Astrocyte of the cerebellum (primary cell): ENCODE data around the gene GXYLT2.

ENCODE experiments used
- DNase-seq: peaks from one replicate; pipeline ENCODE4 v3.0.0-alpha.2; 2011; ENCODE audit warnings: low read depth
- H3K4me3 ChIP-seq: 2 replicates; pipeline ENCODE4 v1.5.1; 2011; ENCODE audit warnings: mild to moderate bottlenecking, low read depth, low read length, moderate library complexity
- CTCF ChIP-seq: IDR thresholded peaks from 2 replicates; pipeline ENCODE4 v1.5.1; 2012; ENCODE audit warnings: low read length, low read depth, moderate library complexity, mild to moderate bottlenecking; ENCODE audit errors: missing control alignments
- in situ Hi-C: cut with HindIII; loops from 2 replicates; pipeline ENCODE4 v1.10.0; 2017; ENCODE audit warnings: low sequenced_read_pairs

Gene GXYLT2

DNA sequence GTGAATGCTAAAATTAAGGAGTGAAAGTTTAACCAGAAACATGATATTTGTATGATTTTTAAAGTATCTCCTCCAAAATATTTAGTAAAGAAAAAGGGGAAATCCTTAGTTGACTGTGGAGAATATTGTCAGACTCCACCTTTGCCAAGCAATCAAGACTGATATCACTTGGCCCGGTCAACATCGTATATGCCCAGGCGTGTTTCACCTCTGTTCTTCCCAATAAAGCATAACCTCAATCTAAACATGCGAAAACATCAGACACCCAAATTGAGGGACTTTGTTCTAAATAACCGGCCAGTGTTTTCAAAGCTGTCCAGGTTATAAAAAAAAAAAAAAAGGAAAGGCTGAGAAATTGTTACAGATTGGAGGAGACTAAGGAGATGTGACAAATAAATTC is 54.6 kb downstream of the GXYLT2 start:
- no peak for TF ChIP-seq CTCF
- in situ Hi-C loops: no loop called here
- H3K4me3 ChIP-seq: no peak overlapping the region
- DNase-seq: no peak

- in situ Hi-C loops: no loop called here
- TF ChIP-seq CTCF: no peak
- DNase-seq: no peak
- no peak overlapping the region for H3K4me3 ChIP-seq
Observed at GRCh38 chr3:72944696-72945095, 56.9 kb downstream of the GXYLT2 start.

DNA sequence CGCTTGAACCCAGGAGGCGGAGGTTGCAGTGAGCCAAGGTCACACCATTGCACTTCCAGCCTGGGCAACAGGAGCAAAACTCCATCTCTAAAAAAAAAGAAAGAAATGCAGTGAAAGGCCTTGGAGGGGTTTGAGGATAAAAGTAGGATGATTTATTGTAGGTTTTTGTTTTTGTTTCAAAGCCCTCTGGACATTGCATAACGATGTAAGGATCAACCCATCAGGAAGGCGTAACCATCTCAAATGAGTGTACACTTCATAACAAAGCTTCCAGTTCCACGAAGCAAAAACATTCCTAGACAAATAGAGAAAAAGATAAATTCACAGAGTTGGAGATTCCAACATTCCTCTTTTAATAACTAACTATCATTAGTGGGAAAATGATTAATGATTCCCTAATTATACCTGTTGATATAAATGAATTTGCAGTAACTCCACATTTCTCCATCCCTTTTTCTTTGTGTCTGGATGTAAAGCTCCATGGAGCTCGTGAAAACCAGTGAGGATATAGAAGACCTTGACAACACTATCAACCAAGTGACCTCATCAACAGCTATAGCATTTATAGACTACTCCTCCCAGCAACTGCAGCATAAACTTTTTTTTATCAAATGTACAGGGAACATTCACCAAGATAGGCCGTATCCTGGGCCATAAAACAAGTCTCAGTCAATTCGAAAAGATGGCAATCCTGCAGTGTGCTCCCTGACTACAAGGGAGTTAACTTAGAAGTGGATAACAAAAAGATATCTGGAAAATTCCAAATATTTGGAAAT is 60.1 kb downstream of the GXYLT2 start:
- TF ChIP-seq CTCF: no peak
- H3K4me3 ChIP-seq: no peak overlapping the region
- in situ Hi-C loops: no loop called here
- no peak for DNase-seq

DNA sequence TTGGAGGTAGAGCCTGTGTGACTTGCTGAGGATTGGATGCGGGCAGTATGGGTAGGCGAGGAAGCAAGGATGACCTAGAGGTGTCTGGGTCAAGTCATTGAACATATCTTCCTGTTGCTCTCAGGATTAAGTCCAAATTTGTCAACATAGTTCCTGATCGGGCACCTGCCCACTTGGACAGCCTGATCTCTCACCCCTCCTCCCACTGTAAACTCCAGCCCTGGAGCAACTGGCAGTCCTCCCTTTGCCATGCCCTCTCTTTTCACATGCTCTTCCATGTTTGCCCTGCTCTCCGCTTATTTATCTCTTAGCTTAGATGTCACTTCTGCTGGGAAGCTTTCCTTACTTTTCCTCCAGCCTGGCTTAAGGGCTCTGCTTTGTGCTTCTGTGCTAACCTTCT is 61.2 kb downstream of the GXYLT2 start:
- no peak for TF ChIP-seq CTCF
- in situ Hi-C loops: no loop called here
- DNase-seq: no peak
- no peak overlapping the region for H3K4me3 ChIP-seq

DNA sequence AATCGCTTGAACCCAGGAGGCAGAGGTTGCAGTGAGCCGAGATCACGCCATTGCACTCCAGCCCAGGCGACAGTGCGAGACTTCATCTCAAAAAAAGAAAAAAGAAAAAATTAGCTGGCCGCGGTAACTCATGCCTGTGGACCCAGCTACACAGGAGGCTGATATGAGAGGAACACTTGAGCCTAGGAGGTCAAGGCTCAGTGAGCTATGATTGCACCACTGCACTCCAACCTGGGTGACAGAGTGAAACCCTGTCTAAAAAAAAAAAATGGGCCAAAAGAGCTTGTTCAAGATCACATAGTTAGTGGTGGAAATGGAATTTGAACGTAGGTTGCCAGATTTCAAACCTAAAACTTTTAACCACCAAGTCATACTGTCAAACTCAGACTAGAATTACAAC is 62.5 kb downstream of the GXYLT2 start:
- DNase-seq: no peak
- no peak for TF ChIP-seq CTCF
- in situ Hi-C loops: no loop called here
- H3K4me3 ChIP-seq: no peak overlapping the region

- H3K4me3 ChIP-seq: no peak overlapping the region
- TF ChIP-seq CTCF: no peak
- in situ Hi-C loops: no loop called here
- no peak for DNase-seq
Observed at GRCh38 chr3:72950801-72951200, 63.0 kb downstream of the GXYLT2 start.
